GM12878 (cell line): ENCODE results near the gene PRRG3.

Source experiments
- CTCF ChIP-seq, 3 experiments: IDR thresholded peaks in 2 of 3; conservative IDR thresholded peaks in 1 of 3; 2 replicates each; pipeline ENCODE4 v1.5.1; 2011; ENCODE audit warnings: low read depth in 3 of 3, low read length in 3 of 3, mild to moderate bottlenecking in 3 of 3, control low read depth in 2 of 3, moderate library complexity in 2 of 3, inconsistent platforms in 1 of 3, mixed read lengths in 1 of 3; ENCODE audit not compliant: control insufficient read depth in 2 of 3, insufficient read depth in 1 of 3; ENCODE audit errors: extremely low read depth in 1 of 3
- EZH2 ChIP-seq: IDR thresholded peaks from 2 replicates; pipeline ENCODE4 v1.6.1; 2012; ENCODE audit warnings: low read depth, mild to moderate bottlenecking, control low read depth, inconsistent platforms, low read length, borderline replicate concordance; ENCODE audit not compliant: control insufficient read depth
- JUND ChIP-seq: IDR thresholded peaks from 2 replicates; pipeline ENCODE4 v1.6.1; 2012; ENCODE audit warnings: low read depth, mild to moderate bottlenecking, low read length, improper control_type of control experiment, moderate library complexity
- NBN ChIP-seq: fragments of 450-650 bp; IDR thresholded peaks from 2 replicates; pipeline ENCODE4 v1.6.1; 2016
- POLR2A ChIP-seq: IDR thresholded peaks from 2 replicates; pipeline ENCODE4 v1.6.1; 2011; ENCODE audit warnings: low read depth, mild to moderate bottlenecking, low read length
- POU2F2 ChIP-seq: IDR thresholded peaks from 3 replicates; pipeline ENCODE4 v1.6.1; 2011; ENCODE audit warnings: low read depth, mild to moderate bottlenecking, low read length, borderline replicate concordance
- SPI1 ChIP-seq: IDR thresholded peaks from 2 replicates; pipeline ENCODE4 v1.6.1; 2011; ENCODE audit warnings: low read depth, mild to moderate bottlenecking, low read length, moderate library complexity, borderline replicate concordance; ENCODE audit not compliant: insufficient read depth
- TCF7 ChIP-seq: IDR thresholded peaks from 2 replicates; pipeline ENCODE4 v1.6.1; 2014; ENCODE audit warnings: antibody characterized with exemption, borderline replicate concordance

- TF ChIP-seq CTCF (IDR thresholded peaks at IDR 0.05 in 2 of 3, conservative IDR thresholded peaks at IDR 0.05 in 1 of 3; ENCODE audit: control insufficient read depth in 2 of 3, extremely low read depth in 1 of 3, insufficient read depth in 1 of 3, low read depth in 3 of 3, low read length in 3 of 3) (no peak), POU2F2 (no peak), EZH2 (no peak), JUND (no peak), POLR2A (no peak), SPI1 (no peak), NBN (no peak), TCF7 (no peak)
These were observed 7.6 kb upstream of the PRRG3 start for GRCh38 chrX:151687635-151688034.
